Hematopoietic multipotent progenitor cell treated with erythropoietin and hydrocortisone succinate and interleukin-3 and kit ligand, for 8 days (in vitro differentiated cells): ENCODE measurements around the gene MAP1LC3C.
A peak's percentile ranks its signal among the peaks of the same experiment; 100 is the strongest.
"Not testable (repeated sequence)": the region's sequence is repeated elsewhere in the genome, so short reads cannot be mapped to it uniquely, and the experiment has no call there.

ENCODE experiments used
- DNase-seq: peaks from one replicate; pipeline ENCODE4 v3.0.0-alpha.2; 2015

MAP1LC3C gene

GRCh38 chr1:241990040-241990439 lies 8.9 kb downstream of the MAP1LC3C start:
- no peak for DNase-seq

GRCh38 chr1:241988389-241988930 lies 10.4 kb downstream of the MAP1LC3C start:
- not testable (repeated sequence) for DNase-seq

GRCh38 chr1:241985787-241986186 lies 13.1 kb downstream of the MAP1LC3C start:
- peak; percentile 51 for DNase-seq

- no peak for DNase-seq
These were observed 19.0 kb downstream of the MAP1LC3C start for GRCh38 chr1:241979926-241980325.

- DNase-seq, result no peak
These were observed 19.8 kb downstream of the MAP1LC3C start for GRCh38 chr1:241979071-241979470.

- peak; percentile 19 for DNase-seq
These were observed 22.7 kb downstream of the MAP1LC3C start for GRCh38 chr1:241976229-241976628.

- DNase-seq, result no peak
These were observed 26.1 kb downstream of the MAP1LC3C start for GRCh38 chr1:241972703-241973369.

- DNase-seq, result no peak
These were observed 30.3 kb downstream of the MAP1LC3C start for GRCh38 chr1:241968611-241969010.

GRCh38 chr1:241964550-241965282 lies 34.2 kb downstream of the MAP1LC3C start:
- DNase-seq, result no peak

- DNase-seq, result no peak
These were observed 35.2 kb downstream of the MAP1LC3C start for GRCh38 chr1:241963722-241964121.

- no peak for DNase-seq
These were observed 36.7 kb downstream of the MAP1LC3C start for GRCh38 chr1:241962153-241962552.

- DNase-seq, result no peak
These were observed 41.0 kb downstream of the MAP1LC3C start, which contains the start of gene BECN2 for GRCh38 chr1:241957692-241958494. Gene BECN2 (plus strand): TSS chr1:241957767. CDS start chr1:241957767, 0 bp downstream.

GRCh38 chr1:241950390-241950789 lies 48.5 kb downstream of the MAP1LC3C start:
- no peak for DNase-seq

GRCh38 chr1:241947354-241947753 lies 51.5 kb downstream of the MAP1LC3C start:
- DNase-seq, result no peak
